OCI-LY1 (cell line): Measurements from ENCODE around the gene FKBP8.

ENCODE experiments used
- EZH2 ChIP-seq: fragments of 200-600 bp; sonication (generic), shearing (Covaris generic); IDR thresholded peaks from 2 replicates; pipeline ENCODE4 v1.8.0; 2017; ENCODE audit warnings: borderline replicate concordance, mixed run types, mild to moderate bottlenecking, antibody characterized with exemption, low read length, moderate library complexity, mixed read lengths
- TF ChIP-seq, protein P1 (sequence below): fragments of 200-600 bp; sonication (generic), shearing (Covaris generic); IDR thresholded peaks from 2 replicates; pipeline ENCODE4 v1.5.1; 2017; ENCODE audit warnings: mild to moderate bottlenecking, antibody characterized with exemption, low read length, moderate library complexity, mixed read lengths

DNA sequence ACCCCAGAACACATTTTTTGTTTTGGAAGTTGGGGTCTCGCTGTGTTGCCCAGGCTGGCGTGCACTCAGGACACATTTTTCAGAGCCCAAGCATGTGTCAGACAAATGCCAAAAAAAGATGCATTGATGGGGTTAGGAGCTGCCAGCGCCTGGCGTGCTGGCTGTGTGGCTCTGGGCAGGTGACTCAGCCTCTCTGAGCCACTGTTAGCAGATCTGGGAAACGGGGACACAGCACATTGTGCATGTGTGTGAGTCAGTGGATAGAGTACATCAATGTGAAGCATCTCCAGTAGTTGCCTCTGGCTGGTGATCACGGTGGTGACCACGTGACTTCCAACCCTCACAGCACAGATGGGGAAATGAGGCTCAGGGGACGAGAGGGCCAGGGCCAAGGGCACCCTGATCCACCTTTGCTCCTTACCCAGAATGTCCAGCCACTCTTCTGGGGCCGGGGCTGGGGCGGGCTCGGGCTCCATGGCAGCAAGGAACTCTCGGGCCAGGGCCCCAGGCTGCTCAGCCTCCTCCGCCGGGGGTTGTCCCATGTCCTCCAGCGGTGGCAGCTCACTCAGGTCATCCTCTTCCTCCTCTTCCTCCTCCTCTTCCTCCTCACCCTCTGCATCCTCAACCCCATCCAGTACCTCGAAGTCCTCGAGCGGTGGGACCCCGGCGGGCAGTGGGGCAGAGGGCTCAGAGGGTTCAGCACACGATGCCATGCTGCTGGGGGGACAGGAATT lies 1.9 kb downstream of the FKBP8 start:
- TF ChIP-seq, protein P1, sequence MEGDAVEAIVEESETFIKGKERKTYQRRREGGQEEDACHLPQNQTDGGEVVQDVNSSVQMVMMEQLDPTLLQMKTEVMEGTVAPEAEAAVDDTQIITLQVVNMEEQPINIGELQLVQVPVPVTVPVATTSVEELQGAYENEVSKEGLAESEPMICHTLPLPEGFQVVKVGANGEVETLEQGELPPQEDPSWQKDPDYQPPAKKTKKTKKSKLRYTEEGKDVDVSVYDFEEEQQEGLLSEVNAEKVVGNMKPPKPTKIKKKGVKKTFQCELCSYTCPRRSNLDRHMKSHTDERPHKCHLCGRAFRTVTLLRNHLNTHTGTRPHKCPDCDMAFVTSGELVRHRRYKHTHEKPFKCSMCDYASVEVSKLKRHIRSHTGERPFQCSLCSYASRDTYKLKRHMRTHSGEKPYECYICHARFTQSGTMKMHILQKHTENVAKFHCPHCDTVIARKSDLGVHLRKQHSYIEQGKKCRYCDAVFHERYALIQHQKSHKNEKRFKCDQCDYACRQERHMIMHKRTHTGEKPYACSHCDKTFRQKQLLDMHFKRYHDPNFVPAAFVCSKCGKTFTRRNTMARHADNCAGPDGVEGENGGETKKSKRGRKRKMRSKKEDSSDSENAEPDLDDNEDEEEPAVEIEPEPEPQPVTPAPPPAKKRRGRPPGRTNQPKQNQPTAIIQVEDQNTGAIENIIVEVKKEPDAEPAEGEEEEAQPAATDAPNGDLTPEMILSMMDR, result no peak
- no peak for TF ChIP-seq EZH2
